ENCODE results near the gene KIAA0513.

- TF ChIP-seq CTCF (IDR thresholded peaks at IDR 0.05) (no peak), EP300 (IDR thresholded peaks at IDR 0.05) (no peak)
These were observed 86.3 kb downstream of the KIAA0513 start for GRCh38 chr16:85113913-85114312.

Data from tibial nerve (tissue), 4 donors.